DND-41 (cell line): ENCODE results near the gene SOX5.

Experiments
- ATAC-seq: fragments of 200-7000 bp; cut with Tn5 transposase; 3 replicates; pipeline ENCODE4 v1.9.1; 2021; ENCODE audit warnings: low read depth; ENCODE audit not compliant: insufficient read depth
- DNase-seq: peaks from one replicate; pipeline ENCODE4 v3.0.0-alpha.2; 2020
- H2AFZ ChIP-seq: 2 replicates; pipeline ENCODE4 v1.6.0; 2012; ENCODE audit warnings: low read depth, low read length
- H3K27ac ChIP-seq: 2 replicates; pipeline ENCODE4 v1.5.1; 2012; ENCODE audit warnings: low read length, inconsistent platforms
- H3K27me3 ChIP-seq: fragments of 200-600 bp; sonication (generic); 2 replicates; pipeline ENCODE4 v1.6.0; 2012; ENCODE audit warnings: low read length, mild to moderate bottlenecking, inconsistent platforms; ENCODE audit not compliant: insufficient read depth, poor library complexity
- H3K36me3 ChIP-seq: 2 replicates; pipeline ENCODE4 v1.5.1; 2012; ENCODE audit warnings: low read length, inconsistent platforms; ENCODE audit not compliant: insufficient read depth
- H3K4me1 ChIP-seq: 2 replicates; pipeline ENCODE4 v1.5.1; 2012; ENCODE audit warnings: mild to moderate bottlenecking, low read length; ENCODE audit not compliant: insufficient read depth
- H3K4me2 ChIP-seq: 2 replicates; pipeline ENCODE4 v1.6.0; 2012; ENCODE audit warnings: mild to moderate bottlenecking, moderate library complexity, low read length, inconsistent platforms; ENCODE audit not compliant: insufficient read depth
- H3K4me3 ChIP-seq, 2 experiments: fragments of 200-600 bp in 1 of 2; shearing (Covaris generic) in 1 of 2; 2 replicates each; pipeline ENCODE4 v1.5.1; 2012 to 2016; ENCODE audit warnings: inconsistent platforms in 2 of 2, low read length in 2 of 2, mild to moderate bottlenecking in 2 of 2, low read depth in 1 of 2, moderate library complexity in 1 of 2
- H3K79me2 ChIP-seq: 2 replicates; pipeline ENCODE4 v1.6.0; 2012; ENCODE audit warnings: low read length, inconsistent platforms; ENCODE audit not compliant: insufficient read depth
- H3K9ac ChIP-seq: 2 replicates; pipeline ENCODE4 v1.6.0; 2012; ENCODE audit warnings: low read depth, mild to moderate bottlenecking, inconsistent platforms, low read length, moderate library complexity
- H3K9me3 ChIP-seq: 2 replicates; pipeline ENCODE4 v1.5.1; 2012; ENCODE audit warnings: low read length, moderate library complexity, mild to moderate bottlenecking, inconsistent platforms; ENCODE audit not compliant: insufficient read depth, severe bottlenecking
- H4K20me1 ChIP-seq: 2 replicates; pipeline ENCODE4 v1.6.0; 2012; ENCODE audit warnings: low read length; ENCODE audit not compliant: insufficient read depth
- EZH2 ChIP-seq: IDR thresholded peaks from 3 replicates; pipeline ENCODE4 v1.6.1; 2012; ENCODE audit warnings: borderline replicate concordance, low read depth, mild to moderate bottlenecking, moderate library complexity, low read length, inconsistent platforms; ENCODE audit not compliant: severe bottlenecking
- TF ChIP-seq, protein P1 (sequence below): IDR thresholded peaks from 2 replicates; pipeline ENCODE4 v1.5.1; 2012; ENCODE audit warnings: borderline replicate concordance, low read length, moderate library complexity, mild to moderate bottlenecking; ENCODE audit not compliant: poor library complexity, severe bottlenecking; ENCODE audit errors: extremely low read depth

SOX5 gene

DNA sequence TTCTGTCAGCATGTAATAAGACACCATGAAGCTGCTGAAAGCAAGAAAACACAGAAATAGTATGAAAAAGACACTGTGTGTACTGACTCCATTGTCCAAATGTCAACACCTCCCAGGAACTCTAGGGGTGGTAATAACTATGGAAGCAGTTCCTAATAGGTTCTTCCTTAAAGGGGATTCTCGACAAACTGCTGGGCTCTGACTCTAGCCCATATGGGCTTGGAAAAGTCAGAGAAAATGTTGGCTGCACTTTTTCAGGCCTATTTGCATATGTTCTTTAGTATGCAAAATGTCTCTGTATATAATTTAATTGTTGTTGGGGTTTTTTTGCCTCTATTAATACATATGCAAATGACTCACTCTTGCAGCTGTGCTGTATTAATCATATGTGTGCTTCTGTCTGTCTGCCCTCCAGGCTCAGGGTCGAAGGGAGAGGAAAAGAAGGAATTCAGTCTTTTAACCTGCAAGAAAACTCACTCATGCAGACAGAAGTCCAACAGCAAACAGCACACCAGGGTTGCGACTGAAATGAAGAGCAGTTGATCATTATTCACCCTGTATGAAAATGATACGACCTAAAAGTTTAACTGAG, 317.6 kb downstream of the SOX5 start:
- H3K4me1 ChIP-seq, result no peaks in the 10 kb centered on the region
- TF ChIP-seq, protein P1, sequence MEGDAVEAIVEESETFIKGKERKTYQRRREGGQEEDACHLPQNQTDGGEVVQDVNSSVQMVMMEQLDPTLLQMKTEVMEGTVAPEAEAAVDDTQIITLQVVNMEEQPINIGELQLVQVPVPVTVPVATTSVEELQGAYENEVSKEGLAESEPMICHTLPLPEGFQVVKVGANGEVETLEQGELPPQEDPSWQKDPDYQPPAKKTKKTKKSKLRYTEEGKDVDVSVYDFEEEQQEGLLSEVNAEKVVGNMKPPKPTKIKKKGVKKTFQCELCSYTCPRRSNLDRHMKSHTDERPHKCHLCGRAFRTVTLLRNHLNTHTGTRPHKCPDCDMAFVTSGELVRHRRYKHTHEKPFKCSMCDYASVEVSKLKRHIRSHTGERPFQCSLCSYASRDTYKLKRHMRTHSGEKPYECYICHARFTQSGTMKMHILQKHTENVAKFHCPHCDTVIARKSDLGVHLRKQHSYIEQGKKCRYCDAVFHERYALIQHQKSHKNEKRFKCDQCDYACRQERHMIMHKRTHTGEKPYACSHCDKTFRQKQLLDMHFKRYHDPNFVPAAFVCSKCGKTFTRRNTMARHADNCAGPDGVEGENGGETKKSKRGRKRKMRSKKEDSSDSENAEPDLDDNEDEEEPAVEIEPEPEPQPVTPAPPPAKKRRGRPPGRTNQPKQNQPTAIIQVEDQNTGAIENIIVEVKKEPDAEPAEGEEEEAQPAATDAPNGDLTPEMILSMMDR, result no peak
- no peak for TF ChIP-seq EZH2
- no peak overlapping the region for H2AFZ ChIP-seq
- no peaks in the 10 kb centered on the region for H3K27me3 ChIP-seq
- no peak overlapping the region for H3K4me3 ChIP-seq
- no peak overlapping the region for H3K9ac ChIP-seq
- no peaks in the 10 kb centered on the region for H3K79me2 ChIP-seq
- ATAC-seq (no peak), DNase-seq (no peak)
- H3K9me3 ChIP-seq, result no peaks in the 10 kb centered on the region
- H4K20me1 ChIP-seq, result no peaks in the 10 kb centered on the region
- H3K36me3 ChIP-seq, result no peaks in the 10 kb centered on the region
- H3K27ac ChIP-seq, result no peak overlapping the region
- no peak overlapping the region for H3K4me2 ChIP-seq

DNA sequence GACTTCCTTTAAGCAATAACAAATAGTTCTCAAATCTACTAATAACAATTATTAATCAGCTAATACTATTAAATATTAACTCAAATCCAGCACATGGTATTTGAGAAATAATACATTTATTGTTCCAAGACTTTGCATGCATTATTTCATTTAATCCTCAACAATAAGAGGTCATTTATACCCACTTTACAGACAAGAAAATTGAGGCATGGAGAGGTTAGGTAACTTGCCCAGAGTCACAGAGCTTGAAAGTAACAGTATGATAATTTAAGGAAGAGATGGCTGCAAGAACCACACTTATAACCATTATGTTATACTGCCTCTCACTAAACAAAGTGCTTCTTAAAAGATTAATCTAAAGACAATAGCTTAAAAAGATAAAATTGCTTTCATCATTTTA, 318.9 kb downstream of the SOX5 start:
- Histone ChIP-seq H3K9ac (no peak overlapping the region), H2AFZ (no peak overlapping the region), H3K4me2 (no peak overlapping the region), H3K79me2 (no peaks in the 10 kb centered on the region), H3K36me3 (no peaks in the 10 kb centered on the region), H3K4me1 (no peaks in the 10 kb centered on the region), H4K20me1 (no peaks in the 10 kb centered on the region), H3K9me3 (no peaks in the 10 kb centered on the region), H3K27me3 (no peaks in the 10 kb centered on the region), H3K27ac (no peak overlapping the region), H3K4me3 (no peak overlapping the region)
- no peak for ATAC-seq
- TF ChIP-seq, protein P1, result no peak
- TF ChIP-seq EZH2, result no peak
- DNase-seq, result no peak

DNA sequence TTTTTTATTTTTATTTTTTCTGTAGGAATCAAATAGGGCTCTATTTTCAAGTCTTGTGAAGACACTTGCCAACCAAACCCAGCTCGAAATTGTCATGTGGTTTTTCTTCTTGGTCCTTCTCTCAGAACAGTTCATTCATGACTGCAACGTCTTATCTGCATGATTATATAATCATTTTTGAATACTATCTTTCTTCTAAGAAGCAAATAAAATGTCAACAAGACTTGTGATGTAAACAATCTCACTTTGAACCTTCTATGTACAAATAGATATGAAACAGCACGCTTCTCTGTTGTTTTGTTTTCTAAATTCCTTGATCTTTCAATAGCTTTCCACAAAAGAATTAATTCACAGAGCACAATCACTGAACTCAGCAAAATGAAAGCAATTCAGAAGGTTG, 320.7 kb downstream of the SOX5 start:
- no peaks in the 10 kb centered on the region for H4K20me1 ChIP-seq
- no peak overlapping the region for H3K4me2 ChIP-seq
- DNase-seq, result no peak

More for the DNA sequence above, 320.7 kb downstream of the SOX5 start:
- H3K79me2 ChIP-seq, result no peaks in the 10 kb centered on the region
- no peak for TF ChIP-seq EZH2
- TF ChIP-seq, protein P1, result no peak
- H3K36me3 ChIP-seq, result no peaks in the 10 kb centered on the region
- H3K9ac ChIP-seq, result no peak overlapping the region
- H3K9me3 ChIP-seq, result no peaks in the 10 kb centered on the region
- H3K4me3 ChIP-seq, result no peak overlapping the region
- no peaks in the 10 kb centered on the region for H3K27me3 ChIP-seq
- no peaks in the 10 kb centered on the region for H3K4me1 ChIP-seq
- H2AFZ ChIP-seq, result no peak overlapping the region
- ATAC-seq, result no peak
- H3K27ac ChIP-seq, result no peak overlapping the region
